Parietal lobe (tissue), 2 donors: ENCODE results near the gene PYDC1. TPM values are rescaled to one million over a fixed set of nuclear protein-coding genes. Genes with fewer than 3 reads are reported as not detected.

Source experiments
- small RNA-seq: library from RNA; depleted of rRNA; stranded (forward); fragments of <200 nt; gene quantifications from one replicate; pipeline ENCODE3, GENCODE V24; 2014; ENCODE audit warnings: low replicate concordance
- total RNA-seq: library from RNA; depleted of rRNA; stranded (reverse); fragments of >200 nt; gene quantifications from one replicate; pipeline ENCODE4 v1.2.3, GENCODE V29; 2014

PYDC1 gene
- total RNA-seq = not detected

DNA sequence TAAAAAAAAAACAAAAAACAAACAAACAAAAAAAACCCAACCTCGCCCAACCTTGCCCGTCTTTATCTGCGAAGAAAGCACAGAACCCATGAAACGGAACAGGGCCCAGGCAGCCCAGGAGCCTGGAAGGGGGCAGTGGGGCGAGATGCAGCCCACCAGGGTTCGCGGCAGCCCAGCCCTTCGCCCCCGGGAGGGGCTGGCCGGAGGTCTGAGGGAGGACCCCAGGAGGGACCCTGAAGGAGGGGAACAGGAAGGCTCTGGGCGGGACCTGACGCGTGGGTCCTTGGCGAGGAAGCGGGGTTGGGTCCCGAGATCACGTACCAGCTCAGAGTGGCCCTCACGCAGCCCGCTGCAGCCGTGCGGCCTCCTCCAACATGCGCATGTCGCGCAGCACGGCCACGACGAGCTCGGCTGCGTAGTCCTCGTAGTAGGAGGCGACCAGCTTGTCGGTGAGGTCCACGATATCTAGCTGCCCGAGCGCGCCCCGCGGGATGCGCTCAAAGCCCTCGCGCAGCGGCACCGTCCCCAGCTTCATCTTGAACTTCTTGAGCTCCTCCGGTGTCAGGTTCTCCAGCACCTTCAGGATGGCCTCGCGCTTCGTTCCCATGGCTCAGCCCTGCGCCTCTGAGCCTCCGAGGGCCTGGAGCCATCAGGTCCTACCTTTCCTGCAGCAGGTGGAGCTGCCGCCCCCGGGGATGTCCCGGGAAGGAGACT lies at the start of gene PYDC1:
Gene PYDC1 (minus strand): TSS at position 714 of the 714 bp plus-strand sequence. CDS start 107 bp downstream, at position 607.

DNA sequence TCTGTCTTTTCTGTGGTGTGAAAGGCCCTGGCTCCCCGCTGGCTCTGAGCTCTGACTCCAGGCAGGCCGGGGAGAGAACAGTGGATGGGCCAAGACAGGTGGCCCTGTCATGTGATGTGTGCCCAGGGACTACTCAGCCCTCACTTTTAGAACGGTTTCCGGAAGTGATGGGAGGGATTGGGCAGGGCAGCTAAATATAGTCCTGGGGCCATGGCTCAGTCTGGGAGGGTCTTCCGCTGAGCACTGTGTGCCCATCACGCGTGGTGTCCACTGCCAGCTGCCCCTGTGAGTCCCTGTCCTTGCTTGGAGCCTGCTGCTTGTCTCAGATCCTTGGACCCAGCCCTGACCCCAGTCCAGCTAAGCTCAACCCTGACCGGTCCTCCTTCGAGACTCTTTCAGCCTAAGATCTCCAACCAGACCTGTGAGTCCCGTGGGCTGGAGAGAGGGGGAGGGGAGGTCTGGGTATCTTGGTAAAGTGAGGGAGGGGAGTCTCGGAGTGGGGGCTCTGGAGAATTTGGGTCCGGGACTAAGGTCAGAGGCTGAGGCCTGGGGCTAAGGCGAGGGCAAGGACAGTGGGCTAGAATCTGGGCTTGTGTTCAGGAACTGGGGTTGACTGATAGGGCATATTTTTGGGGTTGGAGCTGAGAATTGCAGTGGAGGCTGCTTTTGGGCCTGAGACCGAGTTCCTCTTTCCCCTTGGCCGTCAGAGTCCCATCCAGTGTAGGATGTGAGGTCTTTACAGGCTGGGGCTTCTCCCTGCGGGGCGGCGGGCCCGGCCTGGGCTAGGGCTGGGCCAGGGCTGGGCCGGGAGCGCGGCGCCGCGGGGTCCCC lies 2.8 kb downstream of the PYDC1 start, which contains the start of gene TRIM72:
Gene TRIM72 (plus strand): TSS at position 243 of the 831 bp plus-strand sequence. CDS start 620 bp downstream, outside the sequence.

DNA sequence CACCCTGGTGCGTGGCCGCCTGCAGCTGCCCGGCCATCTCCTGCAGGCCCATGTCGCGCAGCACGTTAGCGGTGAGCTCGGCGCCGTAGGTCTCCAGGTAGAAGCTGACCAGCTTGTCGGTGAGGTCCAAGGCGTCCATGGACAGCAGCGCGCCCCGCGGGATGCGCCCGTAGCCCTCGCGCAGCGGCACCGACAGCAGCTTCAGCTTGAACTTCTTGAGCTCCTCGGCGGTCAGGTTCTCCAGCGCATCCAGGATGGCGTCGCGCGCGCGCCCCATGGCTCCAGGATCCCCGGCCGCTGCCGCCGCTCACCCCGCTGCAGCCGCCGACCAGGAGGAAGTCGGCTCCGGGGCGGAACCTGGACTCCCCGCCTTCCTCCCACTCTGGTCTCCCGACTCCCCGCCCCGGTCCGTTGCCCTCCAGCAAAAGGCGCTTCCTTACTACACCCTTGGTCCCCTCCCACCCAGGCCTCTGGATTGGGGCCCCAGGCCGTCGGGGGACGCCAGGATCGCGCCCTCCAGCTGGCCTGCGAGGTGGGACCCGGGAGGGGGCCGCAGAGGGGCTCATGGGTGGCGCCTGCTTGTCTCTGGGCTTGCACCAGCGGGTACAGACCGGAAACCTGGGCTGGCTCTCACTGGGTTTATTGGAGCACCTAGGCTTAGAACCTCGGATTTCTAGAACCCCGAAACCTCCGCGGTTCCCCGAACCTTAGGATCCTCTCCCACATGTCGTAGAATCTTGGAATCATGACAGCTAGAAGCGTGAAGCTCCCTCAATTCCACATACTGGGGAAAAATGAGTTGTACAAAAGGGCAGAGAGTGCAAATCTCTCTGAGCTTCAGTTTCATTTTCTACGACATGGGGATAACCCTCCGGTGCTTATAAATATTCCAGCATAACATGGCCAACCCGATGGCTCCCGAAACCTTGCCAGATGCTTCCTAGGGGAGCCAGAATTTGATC lies 14.2 kb downstream of the PYDC1 start, which contains the start of gene PYCARD:
Gene PYCARD (minus strand): TSS at position 347 of the 962 bp plus-strand sequence. CDS start 70 bp downstream, at position 277.

DNA sequence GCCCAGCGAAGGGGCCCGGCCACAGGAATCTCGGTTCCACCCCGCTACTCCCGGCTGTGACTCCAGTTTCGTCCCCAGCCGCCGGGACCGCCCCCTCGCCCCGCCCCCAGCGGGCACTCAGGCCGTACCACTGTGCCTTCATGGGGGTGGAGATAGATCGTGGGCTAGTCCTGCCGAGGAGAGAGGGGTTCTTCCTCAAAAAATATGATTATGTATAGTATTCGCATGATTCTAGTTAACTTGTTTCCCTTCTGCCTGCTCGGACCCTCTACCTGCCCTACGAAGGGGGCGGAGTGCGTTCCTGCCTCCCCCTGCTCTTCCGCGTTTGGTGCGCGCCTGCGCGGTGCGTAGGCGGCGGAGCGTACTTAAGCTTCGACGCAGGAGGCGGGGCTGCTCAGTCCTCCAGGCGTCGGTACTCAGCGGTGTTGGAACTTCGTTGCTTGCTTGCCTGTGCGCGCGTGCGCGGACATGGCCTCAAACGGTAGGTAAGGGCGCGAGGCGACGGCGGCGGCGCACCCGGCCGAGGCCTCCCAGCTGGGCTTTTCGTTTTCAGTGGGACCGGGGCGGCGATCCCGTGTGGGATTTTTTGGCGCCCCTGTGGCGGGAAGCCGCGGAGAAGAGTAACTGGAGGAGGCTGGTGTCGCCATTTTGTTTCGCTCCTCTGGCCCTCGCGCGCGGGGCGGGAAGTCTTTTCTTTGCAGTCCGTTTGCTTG lies 37.0 kb downstream of the PYDC1 start, which contains the start of gene FUS:
Gene FUS (plus strand): TSS at position 393 of the 713 bp plus-strand sequence. CDS start 76 bp downstream, at position 469.

Small RNA genes within 50 kb of the gene (small RNA-seq; reads per million reads assigned to genes)
- gene NDUFA3P6 = not detected

Other genes with a start within 250 kb of the PYDC1 start
- 0.94 TPM for gene HSD3B7, start 231.9 kb downstream of the PYDC1 start, total RNA-seq
- 31.6 TPM for gene STX1B, start 206.5 kb downstream of the PYDC1 start, total RNA-seq
- 26.3 TPM for gene STX4, start 183.6 kb downstream of the PYDC1 start, total RNA-seq
- 10.3 TPM for gene ZNF668, start 142.9 kb downstream of the PYDC1 start, total RNA-seq
- 20.3 TPM for gene ZNF646, start 142.7 kb downstream of the PYDC1 start, total RNA-seq
- 8.1 TPM for gene PRSS53, start 128.2 kb downstream of the PYDC1 start, total RNA-seq
- gene VKORC1, start 122.3 kb downstream of the PYDC1 start, total RNA-seq = 39.4 TPM
- gene BCKDK, start 108.7 kb downstream of the PYDC1 start, total RNA-seq = 21.6 TPM
- gene KAT8, start 99.5 kb downstream of the PYDC1 start, total RNA-seq = 49.5 TPM
- gene PRSS8, start 81.4 kb downstream of the PYDC1 start, total RNA-seq = not detected
- 0.31 TPM for gene PRSS36, start 67.1 kb downstream of the PYDC1 start, total RNA-seq
- gene FUS, start 37.0 kb downstream of the PYDC1 start, total RNA-seq = 119 TPM
- 1.3 TPM for gene PYCARD, start 14.4 kb downstream of the PYDC1 start, total RNA-seq
- gene TRIM72, start 3.0 kb downstream of the PYDC1 start, total RNA-seq = 0.63 TPM
- 1.3 TPM for gene ITGAM, start 42.8 kb upstream of the PYDC1 start, total RNA-seq
- 1.3 TPM for gene ITGAX, start 138.0 kb upstream of the PYDC1 start, total RNA-seq
- not detected for gene ITGAD, start 176.2 kb upstream of the PYDC1 start, total RNA-seq
- gene COX6A2, start 211.2 kb upstream of the PYDC1 start, total RNA-seq = not detected
- 1.3 TPM for gene ZNF843, start 225.7 kb upstream of the PYDC1 start, total RNA-seq
- gene ARMC5, start 242.4 kb upstream of the PYDC1 start, total RNA-seq = 8.8 TPM